HL-60 (cell line): ENCODE results near the gene COX11.

ENCODE experiments used
- CTCF ChIP-seq: IDR thresholded peaks from one replicate; pipeline ENCODE4 v1.5.1; 2011; ENCODE audit warnings: low read length, control low read depth, inconsistent platforms; ENCODE audit not compliant: insufficient read depth
- GABPA ChIP-seq: IDR thresholded peaks from 2 replicates; pipeline ENCODE4 v1.6.1; 2012; ENCODE audit warnings: low read depth

GRCh38 chr17:54968988-54969332 is 506 bp upstream of the COX11 start:
- no peak for TF ChIP-seq CTCF
- TF ChIP-seq GABPA = no peak
